Neuron (in vitro differentiated cells): ENCODE results near the gene ST6GALNAC6.

Source experiments
- H2AFZ ChIP-seq: one replicate; pipeline ENCODE4 v1.6.1; 2013; ENCODE audit warnings: low read depth, mild to moderate bottlenecking, inconsistent platforms, low read length, moderate library complexity
- H3K27me3 ChIP-seq: one replicate; pipeline ENCODE4 v1.6.1; 2013; ENCODE audit warnings: low read length; ENCODE audit not compliant: insufficient read depth
- H3K36me3 ChIP-seq: one replicate; pipeline ENCODE4 v1.6.1; 2013; ENCODE audit warnings: low read length; ENCODE audit not compliant: insufficient read depth
- H3K4me1 ChIP-seq: one replicate; pipeline ENCODE4 v1.6.1; 2013; ENCODE audit warnings: low read length; ENCODE audit not compliant: insufficient read depth
- H3K4me3 ChIP-seq: 2 replicates; pipeline ENCODE4 v1.5.1; 2013; ENCODE audit warnings: mild to moderate bottlenecking, low read length, moderate library complexity
- H3K9me3 ChIP-seq: one replicate; pipeline ENCODE4 v1.6.1; 2013; ENCODE audit warnings: low read length

ST6GALNAC6 gene

GRCh38 chr9:127918183-127919107 is 19.0 kb upstream of the ST6GALNAC6 start:
- Histone ChIP-seq H2AFZ (no peak overlapping the region), H3K4me1 (peaks cover 13% of the 10 kb centered on the region), H3K36me3 (no peaks in the 10 kb centered on the region), H3K27me3 (peaks cover 2% of the 10 kb centered on the region), H3K9me3 (no peaks in the 10 kb centered on the region), H3K4me3 (no peak overlapping the region)

- Histone ChIP-seq H3K27me3 (no peaks in the 10 kb centered on the region), H3K36me3 (no peaks in the 10 kb centered on the region), H3K4me3 (peak overlapping the region; percentile 51), H3K4me1 (peaks cover 13% of the 10 kb centered on the region), H2AFZ (no peak overlapping the region), H3K9me3 (no peaks in the 10 kb centered on the region)
Measured at GRCh38 chr9:127917603-127918002, 18.2 kb upstream of the ST6GALNAC6 start.

DNA sequence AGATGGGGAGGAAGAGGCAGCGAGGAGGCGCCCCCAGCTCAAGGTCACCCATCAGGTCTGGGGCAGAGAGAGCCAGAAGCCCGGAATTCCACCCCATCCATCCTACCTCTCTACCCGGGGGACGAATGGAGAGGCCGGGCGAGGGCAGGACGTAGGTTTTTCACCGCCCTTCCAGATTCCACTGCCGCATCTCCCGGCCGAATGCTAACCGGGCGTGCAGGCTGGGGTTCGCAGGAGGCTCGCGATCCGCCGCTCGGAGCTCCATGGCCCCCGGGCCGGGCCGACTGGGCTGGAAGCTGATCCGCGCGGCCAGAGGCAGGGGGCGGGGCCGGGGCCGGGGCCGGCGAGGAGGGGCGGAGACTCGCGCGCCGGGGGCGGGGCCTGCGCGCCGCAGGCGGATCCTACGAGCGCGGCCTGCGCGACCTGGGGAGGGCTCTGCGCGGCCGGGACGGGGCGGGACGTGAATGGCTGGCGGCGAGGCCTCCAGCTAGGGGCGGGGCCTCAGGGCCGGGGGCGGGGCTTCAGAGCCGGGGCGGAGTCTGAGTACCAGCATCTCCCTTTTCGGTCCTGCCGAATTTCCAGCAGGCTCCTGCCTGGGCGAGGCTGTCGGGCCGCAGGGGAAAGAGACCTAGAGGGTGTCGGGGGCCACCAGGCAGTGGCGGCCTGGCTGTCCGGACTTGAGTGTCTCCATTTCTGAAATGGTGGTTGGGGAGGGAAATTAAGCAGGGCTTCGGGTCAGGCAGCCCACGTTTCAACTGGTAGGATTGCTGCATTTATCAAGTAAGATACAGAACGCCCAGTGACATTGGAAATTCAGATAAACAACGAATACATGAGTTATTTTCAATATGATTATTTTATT is 17.5 kb upstream of the ST6GALNAC6 start, which contains the start of gene ST6GALNAC4:
Gene ST6GALNAC4, minus strand, starts transcription at position 322 of the 862 bp plus-strand sequence. CDS start 622 bp downstream, outside the sequence.
- Histone ChIP-seq H3K9me3 (no peaks in the 10 kb centered on the region), H3K4me3 (peak within 1 kb of the TSS; percentile 78), H3K27me3 (no peaks in the 10 kb centered on the region), H3K4me1 (peaks cover 13% of the 10 kb centered on the region), H2AFZ (peak within 1 kb of the TSS; percentile 87), H3K36me3 (no peaks in the 10 kb centered on the region)

DNA sequence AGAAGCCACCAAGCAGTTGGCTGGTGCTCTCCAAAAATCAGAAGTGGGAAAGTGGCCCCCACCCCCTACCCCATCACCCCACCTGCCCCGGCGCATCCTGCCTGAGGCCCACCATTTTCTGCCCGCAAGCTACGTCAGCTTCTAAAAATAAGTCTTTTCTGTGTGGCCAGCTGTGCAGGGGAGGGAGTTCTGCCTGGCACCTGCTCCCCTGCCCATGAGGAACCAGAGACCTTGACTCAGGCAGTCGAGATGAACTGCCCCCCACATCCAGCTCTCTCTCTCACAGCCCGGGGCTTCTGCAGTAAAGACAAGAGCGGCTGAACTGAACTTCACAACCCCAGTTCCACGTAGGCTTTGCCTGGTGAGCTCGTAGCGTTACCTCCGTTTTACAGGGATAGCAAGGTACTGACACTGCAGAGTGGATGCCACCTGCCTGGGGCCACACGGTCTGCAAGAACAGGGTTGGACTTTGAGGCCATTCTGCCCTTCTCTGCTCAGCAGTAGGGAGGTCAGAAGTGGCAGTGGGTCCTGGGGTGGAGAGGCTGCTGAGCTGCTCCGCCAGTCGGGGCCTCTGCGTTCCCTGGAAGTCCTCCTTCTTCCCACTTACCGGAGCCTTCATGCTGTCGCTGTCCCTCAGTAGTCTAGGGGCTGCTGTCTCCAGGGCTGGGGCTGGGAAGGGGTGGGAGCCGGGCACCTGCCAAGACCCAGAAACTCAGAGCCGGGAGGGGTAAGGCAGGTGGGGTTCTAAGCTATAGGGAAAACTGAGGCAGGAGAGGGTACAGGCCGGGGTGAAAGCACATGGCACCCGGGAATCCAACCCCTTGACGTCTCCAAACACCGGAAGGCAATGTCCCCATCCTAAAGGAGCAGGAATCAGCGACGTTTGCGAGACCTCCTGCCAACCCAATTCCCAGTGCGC is 16.7 kb upstream of the ST6GALNAC6 start:
- Histone ChIP-seq H3K9me3 (no peaks in the 10 kb centered on the region), H3K4me1 (peaks cover 13% of the 10 kb centered on the region), H3K36me3 (no peaks in the 10 kb centered on the region), H3K27me3 (no peaks in the 10 kb centered on the region), H2AFZ (peak overlapping the region; percentile 87), H3K4me3 (peak overlapping the region; percentile 78)

- Histone ChIP-seq H3K4me1 (peaks cover 13% of the 10 kb centered on the region), H3K27me3 (no peaks in the 10 kb centered on the region), H3K9me3 (no peaks in the 10 kb centered on the region), H2AFZ (no peak overlapping the region), H3K36me3 (no peaks in the 10 kb centered on the region), H3K4me3 (no peak overlapping the region)
Measured at GRCh38 chr9:127915325-127915752, 15.9 kb upstream of the ST6GALNAC6 start.

DNA sequence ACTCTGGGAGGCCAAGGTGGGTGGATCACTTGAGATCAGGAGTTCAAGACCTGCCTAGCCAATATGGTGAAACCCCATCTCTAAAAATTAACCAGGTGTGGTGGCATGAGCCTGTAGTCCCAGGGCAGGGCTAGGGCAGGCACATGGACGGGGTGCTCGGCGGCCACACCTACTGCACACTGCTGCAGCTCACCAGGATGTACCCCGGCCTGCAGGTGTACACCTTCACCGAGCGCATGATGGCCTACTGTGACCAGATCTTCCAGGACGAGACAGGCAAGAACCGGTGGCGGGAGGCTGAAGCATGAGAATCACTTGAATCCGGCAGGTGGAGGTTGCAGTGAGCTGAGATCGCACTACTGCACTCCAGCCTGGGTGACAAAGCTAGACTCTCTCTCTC is 14.3 kb upstream of the ST6GALNAC6 start:
- Histone ChIP-seq H3K27me3 (no peaks in the 10 kb centered on the region), H3K4me1 (peaks cover 13% of the 10 kb centered on the region), H2AFZ (no peak overlapping the region), H3K4me3 (no peak overlapping the region), H3K9me3 (no peaks in the 10 kb centered on the region), H3K36me3 (no peaks in the 10 kb centered on the region)

DNA sequence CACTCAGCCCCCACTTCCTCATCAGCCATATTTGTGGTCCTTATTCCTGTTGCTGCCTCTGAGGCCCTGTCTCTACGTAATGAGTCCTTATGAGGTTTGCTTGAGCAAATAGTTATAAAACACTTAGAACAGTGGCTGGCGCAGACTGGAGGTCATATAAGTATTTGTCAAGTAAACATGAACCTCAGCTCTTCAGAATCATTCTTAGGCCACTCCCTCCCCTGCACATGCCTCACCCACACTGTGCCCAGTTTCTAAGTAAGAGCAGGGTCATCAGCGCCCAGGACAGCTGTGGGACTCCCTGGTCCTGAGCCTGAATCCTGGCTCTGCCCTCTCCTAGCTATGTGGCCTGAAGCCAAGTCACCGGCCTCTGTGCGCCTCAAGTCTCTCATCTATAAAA is 13.5 kb upstream of the ST6GALNAC6 start:
- no peaks in the 10 kb centered on the region for H3K36me3 ChIP-seq
- H2AFZ ChIP-seq, result no peak overlapping the region
- no peaks in the 10 kb centered on the region for H3K9me3 ChIP-seq
- H3K4me1 ChIP-seq, result peaks cover 10% of the 10 kb centered on the region
- no peak overlapping the region for H3K4me3 ChIP-seq
- no peaks in the 10 kb centered on the region for H3K27me3 ChIP-seq

GRCh38 chr9:127912296-127912695 is 12.9 kb upstream of the ST6GALNAC6 start:
- no peaks in the 10 kb centered on the region for H3K36me3 ChIP-seq
- H3K9me3 ChIP-seq, result no peaks in the 10 kb centered on the region

DNA sequence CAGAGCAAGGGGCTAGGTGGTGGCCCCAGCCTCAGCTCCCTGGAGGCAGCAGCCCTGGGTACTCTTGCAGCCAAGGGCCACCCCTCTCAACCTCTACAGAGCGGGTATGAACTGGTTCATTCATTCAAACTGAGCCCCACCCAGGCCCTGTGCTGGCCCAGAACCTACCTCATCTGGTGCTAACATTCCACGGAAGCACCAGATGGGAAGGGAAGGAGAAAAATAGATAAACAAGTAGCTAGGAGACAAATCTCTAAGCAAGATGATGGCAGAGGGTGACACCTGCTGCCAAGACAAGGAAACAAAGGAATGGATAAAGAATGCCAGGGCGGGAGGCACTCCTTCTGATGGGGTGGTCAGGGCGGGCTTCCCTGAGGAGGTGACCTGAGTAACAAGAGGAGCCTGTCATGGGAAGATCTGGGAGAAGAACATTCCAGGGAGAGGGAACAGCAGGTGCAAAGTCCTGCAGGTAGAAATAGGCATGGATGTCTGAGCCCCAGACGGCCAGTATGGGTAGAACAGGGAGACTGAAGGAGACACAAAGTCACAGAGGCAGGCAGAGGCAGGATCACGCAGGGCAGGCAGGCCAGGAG is 11.3 kb upstream of the ST6GALNAC6 start:
- Histone ChIP-seq H3K4me1 (peaks cover 3% of the 10 kb centered on the region), H3K9me3 (no peaks in the 10 kb centered on the region), H3K36me3 (no peaks in the 10 kb centered on the region), H3K27me3 (no peaks in the 10 kb centered on the region), H2AFZ (no peak overlapping the region), H3K4me3 (no peak overlapping the region)

More at GRCh38 chr9:127912296-127912695, 12.9 kb upstream of the ST6GALNAC6 start:
- no peaks in the 10 kb centered on the region for H3K27me3 ChIP-seq
- no peak overlapping the region for H3K4me3 ChIP-seq
- H3K4me1 ChIP-seq, result peaks cover 9% of the 10 kb centered on the region
- H2AFZ ChIP-seq, result no peak overlapping the region

DNA sequence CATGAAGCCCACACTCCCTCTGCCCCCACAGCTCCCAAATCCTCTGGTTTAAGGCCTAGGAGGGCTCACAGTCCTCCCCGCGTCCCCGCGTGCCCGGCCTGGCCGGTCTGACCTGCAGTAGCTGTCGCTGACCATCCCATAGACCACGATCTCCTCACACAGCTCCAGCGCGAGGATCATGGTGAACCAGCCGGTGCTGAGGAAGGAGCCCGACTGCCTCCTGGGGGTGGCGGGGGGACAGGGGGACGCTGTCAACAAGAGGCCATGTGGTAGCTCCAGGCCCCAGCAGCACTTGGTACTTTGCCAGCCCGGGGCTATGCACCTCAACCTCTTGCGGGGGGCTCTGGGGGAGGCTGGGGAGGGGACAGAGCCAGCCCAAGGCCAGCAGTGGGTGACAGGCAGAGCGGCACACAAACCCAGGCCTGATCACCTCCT is 10.5 kb upstream of the ST6GALNAC6 start:
- no peak overlapping the region for H3K4me3 ChIP-seq
- H3K36me3 ChIP-seq, result no peaks in the 10 kb centered on the region
- H3K4me1 ChIP-seq, result peaks cover 3% of the 10 kb centered on the region
- H3K9me3 ChIP-seq, result no peaks in the 10 kb centered on the region
- H3K27me3 ChIP-seq, result no peaks in the 10 kb centered on the region
- H2AFZ ChIP-seq, result no peak overlapping the region

DNA sequence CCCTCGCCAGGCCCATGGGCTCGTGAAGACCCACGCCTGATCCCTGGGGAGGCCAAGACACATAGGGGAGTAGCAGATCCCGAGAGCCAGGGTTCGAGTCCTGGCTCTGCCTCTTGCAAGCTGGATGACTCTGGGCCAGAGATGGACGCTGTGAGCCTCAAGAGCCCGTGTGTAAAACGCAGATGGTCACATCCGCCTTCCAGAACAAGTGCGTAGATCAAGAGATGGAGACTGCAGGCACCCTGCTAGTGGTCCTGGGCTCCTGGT is 9.2 kb upstream of the ST6GALNAC6 start:
- no peaks in the 10 kb centered on the region for H3K27me3 ChIP-seq
- H3K4me1 ChIP-seq, result peaks cover 13% of the 10 kb centered on the region
- H2AFZ ChIP-seq, result no peak overlapping the region
- no peaks in the 10 kb centered on the region for H3K36me3 ChIP-seq
- H3K9me3 ChIP-seq, result no peaks in the 10 kb centered on the region
- H3K4me3 ChIP-seq, result no peak overlapping the region
